Omental fat pad (tissue), 4 donors: Measurements from ENCODE around the gene DTYMK. TPM values are rescaled to one million over a fixed set of nuclear protein-coding genes. Genes with fewer than 3 reads are reported as not detected.

Experiments used
- ATAC-seq: fragments of 150-250 bp; one replicate; pipeline ENCODE4 v1.9.1; 2016; ENCODE audit warnings: mild to moderate bottlenecking, moderate library complexity; ENCODE audit not compliant: low FRiP score
- DNase-seq: peaks from one replicate; pipeline ENCODE4 v3.0.0-alpha.2; 2019; ENCODE audit warnings: low spot score
- total RNA-seq, 4 donors: library from RNA; depleted of rRNA; stranded (reverse); fragments of >200 nt; gene quantifications; one replicate each; pipeline ENCODE4 v1.1.0, GENCODE V29; 2016
- TF ChIP-seq, protein P1 (sequence below), 3 donors: fragments of 450-650 bp; IDR thresholded peaks; one replicate each; pipeline ENCODE4 v1.5.1; 2016 to 2017; ENCODE audit warnings: antibody characterized with exemption in 3 of 3, mild to moderate bottlenecking in 3 of 3, moderate library complexity in 2 of 3

Gene DTYMK
- total RNA-seq, 4 donors from 2014 or later = 10.3 to 31.7 (median 15.3) TPM

DNA sequence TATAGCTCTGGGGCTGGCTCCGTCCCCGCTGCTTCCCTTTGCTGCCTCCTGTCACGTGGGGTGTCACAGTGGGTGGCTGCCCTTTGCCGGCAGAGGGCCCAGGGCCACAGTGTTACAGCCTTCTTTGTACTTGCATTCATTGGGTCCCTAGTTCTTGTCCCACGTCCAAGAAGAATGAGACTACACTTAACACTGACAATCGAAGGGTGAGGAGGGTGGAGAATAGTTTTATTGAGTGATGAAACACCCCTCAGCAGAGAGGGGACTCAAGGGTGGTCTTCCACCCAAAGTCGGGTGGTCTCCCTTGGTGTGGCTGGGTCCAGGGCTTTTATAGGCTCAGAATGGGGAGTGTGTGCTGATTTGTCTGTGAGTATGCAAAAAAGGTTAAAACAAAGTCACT lies 47.2 kb downstream of the DTYMK start:
- DNase-seq = no peak
- TF ChIP-seq, protein P1, sequence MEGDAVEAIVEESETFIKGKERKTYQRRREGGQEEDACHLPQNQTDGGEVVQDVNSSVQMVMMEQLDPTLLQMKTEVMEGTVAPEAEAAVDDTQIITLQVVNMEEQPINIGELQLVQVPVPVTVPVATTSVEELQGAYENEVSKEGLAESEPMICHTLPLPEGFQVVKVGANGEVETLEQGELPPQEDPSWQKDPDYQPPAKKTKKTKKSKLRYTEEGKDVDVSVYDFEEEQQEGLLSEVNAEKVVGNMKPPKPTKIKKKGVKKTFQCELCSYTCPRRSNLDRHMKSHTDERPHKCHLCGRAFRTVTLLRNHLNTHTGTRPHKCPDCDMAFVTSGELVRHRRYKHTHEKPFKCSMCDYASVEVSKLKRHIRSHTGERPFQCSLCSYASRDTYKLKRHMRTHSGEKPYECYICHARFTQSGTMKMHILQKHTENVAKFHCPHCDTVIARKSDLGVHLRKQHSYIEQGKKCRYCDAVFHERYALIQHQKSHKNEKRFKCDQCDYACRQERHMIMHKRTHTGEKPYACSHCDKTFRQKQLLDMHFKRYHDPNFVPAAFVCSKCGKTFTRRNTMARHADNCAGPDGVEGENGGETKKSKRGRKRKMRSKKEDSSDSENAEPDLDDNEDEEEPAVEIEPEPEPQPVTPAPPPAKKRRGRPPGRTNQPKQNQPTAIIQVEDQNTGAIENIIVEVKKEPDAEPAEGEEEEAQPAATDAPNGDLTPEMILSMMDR (IDR thresholded peaks at IDR 0.05) = no peak
- no peak for ATAC-seq

DNA sequence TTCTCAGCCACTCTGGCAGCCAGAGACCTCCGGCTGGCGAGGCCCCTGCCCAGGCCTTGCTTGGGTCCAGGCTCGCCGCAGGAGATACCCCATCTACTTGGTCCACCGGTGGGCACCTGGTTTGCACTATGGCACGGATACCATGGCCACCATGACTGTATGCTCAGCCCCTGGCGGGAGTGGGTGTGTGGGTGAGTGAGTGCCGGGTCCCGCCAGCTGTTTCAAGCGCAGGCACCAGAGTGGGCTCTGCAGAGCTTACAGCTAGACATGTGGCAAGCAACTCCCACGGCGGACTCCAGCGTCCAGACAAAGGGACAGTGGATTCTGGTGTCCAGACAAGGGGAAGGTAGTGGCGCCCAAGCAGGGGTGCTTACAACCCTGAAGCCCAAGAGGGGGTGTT lies 47.7 kb downstream of the DTYMK start:
- ATAC-seq = no peak
- TF ChIP-seq, protein P1 (IDR thresholded peaks at IDR 0.05) = no peak
- no peak for DNase-seq

DNA sequence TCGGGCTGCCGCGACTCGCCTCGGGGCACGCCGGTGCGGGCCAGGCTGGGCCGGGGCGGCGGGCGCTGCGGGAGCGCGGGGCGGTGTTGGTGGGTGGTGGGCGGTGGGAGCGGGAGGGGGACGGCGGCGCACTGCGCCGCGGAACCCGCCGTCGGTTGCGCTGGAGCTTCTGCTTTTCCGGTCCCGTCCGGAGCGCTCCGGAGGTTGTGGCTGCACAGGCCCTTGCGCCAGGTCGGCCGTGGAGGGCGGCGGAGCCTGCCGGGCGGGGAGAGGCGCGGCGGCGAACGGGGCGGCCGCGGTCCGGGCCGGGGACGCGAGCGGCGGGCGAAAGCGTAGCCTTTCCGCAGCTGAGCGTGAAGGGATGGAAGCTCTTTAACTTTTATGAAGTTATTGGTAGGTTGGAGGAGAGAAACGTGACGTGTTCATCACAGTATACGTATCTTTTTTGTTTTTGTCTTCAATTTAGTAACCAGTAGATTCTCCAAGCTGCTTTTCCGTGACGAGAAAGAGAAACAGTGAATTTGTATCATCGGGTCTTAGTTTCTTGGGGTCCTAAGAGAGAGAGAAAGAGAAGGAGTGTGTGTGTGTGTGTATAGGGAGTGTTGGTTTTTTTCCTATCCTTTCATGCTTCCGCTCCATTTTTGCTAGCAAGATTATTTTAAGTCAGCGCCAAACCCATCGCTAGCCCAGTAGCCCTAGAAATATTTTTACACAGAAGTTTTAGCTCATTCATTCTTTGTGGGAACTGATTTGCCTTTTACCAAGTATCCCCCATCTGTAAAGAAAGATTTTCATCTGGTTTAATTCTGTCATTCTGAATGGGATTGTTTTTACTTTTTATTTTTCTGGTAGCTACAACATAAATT lies 48.6 kb downstream of the DTYMK start:
- ATAC-seq (peak; percentile 12), DNase-seq (no peak)
- TF ChIP-seq, protein P1 (IDR thresholded peaks at IDR 0.05) = no peak

DNA sequence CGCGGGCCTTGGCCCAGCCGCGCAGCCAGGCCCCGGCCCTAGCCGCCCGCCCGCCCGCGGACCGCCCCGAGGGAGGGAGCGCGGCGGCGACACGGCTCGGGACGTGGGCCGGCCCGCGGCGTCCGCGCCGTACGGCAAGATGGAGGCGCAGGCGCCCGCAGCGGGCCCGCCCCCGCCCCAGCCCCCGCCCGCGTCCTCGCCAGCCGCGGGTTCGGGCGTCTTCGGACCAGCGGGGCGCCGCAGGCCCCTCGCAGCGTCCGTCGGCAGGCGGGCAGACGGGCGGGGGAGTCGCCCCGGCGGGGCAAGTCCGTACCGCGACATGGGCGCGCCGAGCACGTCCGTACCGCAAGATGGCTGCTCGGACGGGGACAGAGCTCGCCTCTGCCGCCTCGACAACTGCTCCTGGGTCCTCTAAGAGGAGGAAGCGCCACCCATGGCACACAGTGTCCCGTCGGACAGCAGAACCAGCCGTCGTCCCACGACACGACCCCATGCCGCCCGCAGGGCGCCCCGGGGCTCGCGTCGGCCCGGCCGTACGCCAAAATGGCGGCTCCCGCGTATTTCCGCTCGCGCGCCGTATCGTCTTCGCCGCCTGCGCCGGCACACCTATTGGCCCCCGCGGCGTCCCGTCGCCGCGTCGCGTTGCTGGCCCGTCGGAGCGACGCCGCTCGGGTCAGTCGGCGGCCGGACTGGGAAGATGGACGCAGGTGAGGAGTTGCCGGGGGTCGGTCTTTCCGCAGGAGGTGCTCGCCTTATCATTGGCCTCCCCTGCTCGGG lies 49.4 kb downstream of the DTYMK start, which contains the start of the genes ATG4B and THAP4:
Gene ATG4B, plus strand, starts transcription at position 676 of the 777 bp plus-strand sequence. Its CDS starts 22 bp downstream, at position 698.
Gene THAP4, minus strand, starts transcription at position 141 of the 777 bp plus-strand sequence. CDS start 141 bp downstream, outside the sequence.
- TF ChIP-seq, protein P1 (IDR thresholded peaks at IDR 0.05) = no peak
- ATAC-seq (peak; percentile 74), DNase-seq (peak; percentile 43)

DNA sequence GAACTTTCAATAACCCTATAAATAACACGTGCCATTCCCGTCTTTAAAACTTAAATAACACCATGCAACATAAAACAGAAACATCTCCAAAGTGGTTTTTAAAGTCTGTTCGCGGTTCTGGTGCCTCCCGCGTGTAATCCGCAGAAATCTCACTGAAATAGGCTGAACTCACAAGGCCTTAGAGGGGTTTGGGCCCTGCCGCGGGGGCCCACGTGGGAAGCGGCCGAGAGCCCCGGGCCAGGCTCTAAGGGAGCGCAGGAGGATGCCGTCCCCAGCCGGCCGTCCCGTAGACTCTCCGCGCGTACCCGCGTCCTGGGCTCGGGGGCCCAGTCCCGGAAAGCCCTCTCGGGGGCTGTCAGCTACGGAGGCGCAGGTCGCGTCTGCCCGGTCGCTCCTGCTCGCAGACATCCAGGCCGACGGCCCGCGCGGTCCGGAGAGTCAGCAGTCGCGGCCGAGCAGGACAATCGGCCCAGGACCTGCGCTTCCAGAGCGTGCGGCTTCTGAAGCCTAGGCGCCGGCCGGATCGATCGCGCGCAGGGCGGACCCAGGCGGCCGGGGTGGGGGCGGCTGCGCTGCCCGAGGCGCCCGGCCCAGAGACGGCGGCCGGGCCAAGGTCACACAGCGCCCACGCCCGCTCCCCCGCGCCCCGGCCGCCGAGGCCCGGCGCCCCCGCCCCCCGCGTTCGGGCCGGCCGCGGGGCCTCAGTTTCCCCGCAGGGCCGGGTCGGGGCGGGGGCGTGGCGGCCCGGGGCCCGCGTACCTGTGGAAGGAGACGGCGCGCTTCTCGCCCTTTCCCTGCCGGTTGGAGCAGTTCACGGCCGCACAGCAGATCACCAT lies 50.2 kb downstream of the DTYMK start:
- ATAC-seq (peak; percentile 47), DNase-seq (no peak)
- TF ChIP-seq, protein P1 (IDR thresholded peaks at IDR 0.05) = no peak

DNA sequence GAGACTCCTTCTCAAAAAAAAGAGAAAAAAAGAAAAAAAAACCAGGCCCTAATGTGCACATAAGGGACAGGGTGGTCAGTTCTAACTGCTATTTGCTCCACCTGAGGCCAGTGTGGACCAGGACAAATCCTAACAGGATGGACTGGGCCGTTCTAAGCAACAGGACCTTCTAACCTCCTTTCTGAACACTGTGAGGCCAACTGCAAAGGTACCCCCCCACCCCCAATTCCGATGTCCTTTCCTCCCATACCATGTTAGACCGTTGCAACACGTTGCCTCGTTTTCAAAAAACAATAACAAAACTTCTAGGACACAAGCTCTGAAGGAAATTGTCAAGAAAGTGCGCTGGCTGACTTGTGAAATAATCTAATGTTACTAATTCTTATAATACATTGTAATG lies 50.9 kb downstream of the DTYMK start:
- no peak for DNase-seq
- ATAC-seq = no peak
- TF ChIP-seq, protein P1 (IDR thresholded peaks at IDR 0.05) = no peak
